Measurements from ENCODE around the gene SCAF8.
"Not testable (repeated sequence)": the region's sequence is repeated elsewhere in the genome, so short reads cannot be mapped to it uniquely, and the experiment has no call there.

Gene SCAF8

GRCh38 chr6:154733626-154734382, 588 bp downstream of the SCAF8 start:
- peak overlapping the region; percentile 73 for H3K4me3 ChIP-seq (replicated peaks; ENCODE audit: low read depth, low read length)
- DNase-seq (ENCODE audit: low read depth) = peak; percentile 98
- TF ChIP-seq CTCF (IDR thresholded peaks at IDR 0.05; ENCODE audit: low read length, missing control alignments) = no peak

GRCh38 chr6:154736618-154737259, 3.5 kb downstream of the SCAF8 start:
- no peak for TF ChIP-seq CTCF (IDR thresholded peaks at IDR 0.05; ENCODE audit: low read length, missing control alignments)
- H3K4me3 ChIP-seq (replicated peaks; ENCODE audit: low read depth, low read length) = no peak overlapping the region
- no peak for DNase-seq (ENCODE audit: low read depth)

GRCh38 chr6:154737424-154737823, 4.2 kb downstream of the SCAF8 start:
- no peak overlapping the region for H3K4me3 ChIP-seq (replicated peaks; ENCODE audit: low read depth, low read length)
- no peak for TF ChIP-seq CTCF (IDR thresholded peaks at IDR 0.05; ENCODE audit: low read length, missing control alignments)
- DNase-seq (ENCODE audit: low read depth) = no peak

- peak; percentile 42 for DNase-seq (ENCODE audit: low read depth)
- TF ChIP-seq CTCF (IDR thresholded peaks at IDR 0.05; ENCODE audit: low read length, missing control alignments) = no peak
These were observed 5.3 kb downstream of the SCAF8 start for GRCh38 chr6:154738551-154738961.

GRCh38 chr6:154740658-154741057, 7.4 kb downstream of the SCAF8 start:
- TF ChIP-seq CTCF (IDR thresholded peaks at IDR 0.05; ENCODE audit: low read length, missing control alignments) = no peak
- no peak overlapping the region for H3K4me3 ChIP-seq (replicated peaks; ENCODE audit: low read depth, low read length)
- no peak for DNase-seq (ENCODE audit: low read depth)

More at GRCh38 chr6:154738551-154738961, 5.3 kb downstream of the SCAF8 start:
- no peak overlapping the region for H3K4me3 ChIP-seq (replicated peaks; ENCODE audit: low read depth, low read length)

GRCh38 chr6:154742891-154743290, 9.7 kb downstream of the SCAF8 start:
- no peak for TF ChIP-seq CTCF (IDR thresholded peaks at IDR 0.05; ENCODE audit: low read length, missing control alignments)
- no peak for DNase-seq (ENCODE audit: low read depth)
- H3K4me3 ChIP-seq (replicated peaks; ENCODE audit: low read depth, low read length) = no peak overlapping the region

GRCh38 chr6:154744029-154744745, 11.0 kb downstream of the SCAF8 start:
- not testable (repeated sequence) for DNase-seq (ENCODE audit: low read depth); H3K4me3 ChIP-seq (replicated peaks; ENCODE audit: low read depth, low read length)
